GM12878 (cell line): Measurements from ENCODE around the gene FAM170B. TPM values are rescaled to one million over a fixed set of nuclear protein-coding genes. Genes with fewer than 3 reads are reported as not detected.

Source experiments
- ATAC-seq: fragments of 200-7000 bp; cut with Tn5 transposase; 3 replicates; pipeline ENCODE4 v1.9.1; 2020; ENCODE audit warnings: mild to moderate bottlenecking, moderate library complexity
- BruUV-seq: library from RNA; stranded (reverse); fragments of 400-500 nt; replicated peaks from 2 replicates; lab custom pipeline; 2021; lab: Mats Ljungman, UMichigan
- CTCF ChIA-PET: fragments of 300-600 bp; sonication (Branson Sonifier 250); formaldehyde crosslinking; extraction: SDS; loops from one replicate; lab custom pipeline; 2021; ENCODE audit warnings: inconsistent platforms; lab: Yijun Ruan, JAX
- POLR2A ChIA-PET: fragments of 350-600 bp; formaldehyde crosslinking; extraction: SDS; loops from one replicate; lab custom pipeline; 2021; ENCODE audit warnings: inconsistent platforms; lab: Charles Lee
- RAD21 ChIA-PET: fragments of 300-600 bp; sonication (Branson Sonifier 250); formaldehyde crosslinking; loops from one replicate; lab custom pipeline; 2023; ENCODE audit warnings: antibody characterized with exemption; ENCODE audit not compliant: unreplicated experiment; lab: Charles Lee
- SMC1A ChIA-PET: fragments of 300-600 bp; sonication (Branson Sonifier 250); formaldehyde crosslinking; loops from one replicate; lab custom pipeline; 2023; ENCODE audit not compliant: unreplicated experiment, uncharacterized antibody; lab: Charles Lee
- DNase-seq: peaks from one replicate; pipeline ENCODE4 v3.0.0-alpha.2; 2011; ENCODE audit warnings: low read depth, low spot score
- FAIRE-seq: peaks from 3 replicates; lab custom pipeline; 2011; peaks lifted over from hg19 to GRCh38; lab: Jason Lieb, UNC
- H2AFZ ChIP-seq: 2 replicates; pipeline ENCODE4 v1.6.0; 2011; ENCODE audit warnings: low read depth, low read length, control low read depth; ENCODE audit not compliant: control insufficient read depth
- H3K27ac ChIP-seq: 2 replicates; pipeline ENCODE4 v1.5.1; 2011; ENCODE audit warnings: control low read depth; ENCODE audit not compliant: control insufficient read depth, insufficient read depth
- H3K27me3 ChIP-seq, 2 experiments: replicated peaks in 1 of 2; 2 replicates each; pipeline versions ENCODE4 v1.6.0 to v1.6.1; 2011; ENCODE audit warnings: low read length in 1 of 2; ENCODE audit not compliant: control insufficient read depth in 2 of 2, insufficient read depth in 2 of 2
- H3K36me3 ChIP-seq, 2 experiments: 2 replicates each; pipeline ENCODE4 v1.5.1; 2011; ENCODE audit warnings: low read length in 1 of 2; ENCODE audit not compliant: control insufficient read depth in 2 of 2, insufficient read depth in 2 of 2
- H3K4me1 ChIP-seq: 2 replicates; pipeline ENCODE4 v1.6.1; 2011; ENCODE audit warnings: mild to moderate bottlenecking, low read length, moderate library complexity, mixed read lengths; ENCODE audit not compliant: control insufficient read depth, insufficient read depth
- H3K4me2 ChIP-seq: 2 replicates; pipeline ENCODE4 v1.6.0; 2011; ENCODE audit warnings: control low read depth; ENCODE audit not compliant: control insufficient read depth, insufficient read depth
- H3K4me3 ChIP-seq: fragments of 200-600 bp; sonication (generic); 2 replicates; pipeline ENCODE4 v1.5.1; 2016
- H3K79me2 ChIP-seq: 2 replicates; pipeline ENCODE4 v1.6.0; 2011; ENCODE audit warnings: low read length; ENCODE audit not compliant: control insufficient read depth, insufficient read depth
- H3K9ac ChIP-seq: 2 replicates; pipeline ENCODE4 v1.8.0; 2011; ENCODE audit warnings: low read length, control low read depth, mixed read lengths; ENCODE audit not compliant: control insufficient read depth, insufficient read depth
- H3K9me3 ChIP-seq: replicated peaks from 3 replicates; pipeline ENCODE4 v1.5.1; 2011; ENCODE audit warnings: mild to moderate bottlenecking, low read length; ENCODE audit not compliant: control insufficient read depth, insufficient read depth
- H4K20me1 ChIP-seq: 2 replicates; pipeline ENCODE4 v1.6.0; 2011; ENCODE audit not compliant: control insufficient read depth, insufficient read depth
- CREB1 ChIP-seq: IDR thresholded peaks from 2 replicates; pipeline ENCODE4 v1.6.1; 2012; ENCODE audit warnings: low read depth, mild to moderate bottlenecking, inconsistent platforms
- E4F1 ChIP-seq: fragments of 450-650 bp; IDR thresholded peaks from 2 replicates; pipeline ENCODE4 v1.6.1; 2018; ENCODE audit warnings: borderline replicate concordance, mild to moderate bottlenecking; ENCODE audit not compliant: partially characterized antibody
- IKZF1 ChIP-seq: fragments of 450-650 bp; conservative IDR thresholded peaks from 2 replicates; pipeline ENCODE4 v1.6.1; 2017; ENCODE audit warnings: antibody characterized with exemption, mild to moderate bottlenecking
- IKZF2 ChIP-seq, 2 experiments: fragments of 450-650 bp; IDR thresholded peaks; 2 replicates each; pipeline ENCODE4 v1.6.1; 2017; ENCODE audit warnings: mild to moderate bottlenecking in 2 of 2, moderate library complexity in 2 of 2
- MTA2 ChIP-seq: fragments of 450-650 bp; IDR thresholded peaks from 2 replicates; pipeline ENCODE4 v1.6.1; 2016; ENCODE audit warnings: low read depth, mild to moderate bottlenecking, moderate library complexity
- SIX5 ChIP-seq: IDR thresholded peaks from 2 replicates; pipeline ENCODE4 v1.6.1; 2011; ENCODE audit warnings: mild to moderate bottlenecking, low read depth, low read length, moderate library complexity; ENCODE audit not compliant: severe bottlenecking
- WGBS: methylation state at CpG from one replicate; pipeline ENCODE4 v1.1.6; 2016; ENCODE audit warnings: low lambda C conversion rate; ENCODE audit not compliant: insufficient replicate concordance, insufficient coverage; ENCODE audit errors: missing lambda C conversion rate; 5-methylcytosine and 5-hydroxymethylcytosine counted together
- in situ Hi-C: fragments of 300-500 bp; cut with MboI; formaldehyde crosslinking; loops from 9 replicates; pipeline ENCODE4 v1.14.3; 2018; ENCODE audit warnings: mixed read lengths
- intact Hi-C: fragments of 100-400 bp; cut with micrococcal nuclease; formaldehyde crosslinking; loops from one replicate; pipeline ENCODE4 v1.14.2; 2022; ENCODE audit not compliant: unreplicated experiment
- polyA plus RNA-seq, 11 experiments: library from polyadenylated mRNA; depleted of rRNA in 4 of 11; unstranded in 6 of 11; stranded (reverse) in 5 of 11; fragments of >200 nt; fragmentation: Nextera tagmentation in 4 of 11; fragmentation: Illumina TruSeq in 1 of 11; extraction: Ambion mirVana in 4 of 11; extraction: Trizol in 1 of 11; gene quantifications; 1 replicate in 1 of 11; 2 replicates in 10 of 11; pipeline versions ENCODE4 v1.2.1 to v1.2.3, GENCODE V29; 2011 to 2016; ENCODE audit warnings: inconsistent platforms in 2 of 11, missing spikeins in 2 of 11, low read depth in 1 of 11
- total RNA-seq, 4 experiments: library from RNA; depleted of rRNA in 3 of 4; stranded (reverse); fragments of >200 nt in 3 of 4; fragmentation: Illumina TruSeq in 1 of 4; extraction: Trizol in 1 of 4; gene quantifications; 2 replicates each; pipeline versions ENCODE4 v1.2.1 to v1.2.3, GENCODE V29; 2013 to 2021
- TF ChIP-seq, protein P1 (sequence below): fragments of 450-650 bp; IDR thresholded peaks from 2 replicates; pipeline ENCODE4 v1.6.1; 2016; ENCODE audit warnings: mild to moderate bottlenecking

FAM170B gene
- total and polyA plus RNA-seq, 10 of the 15 experiments (the other 5 are each of a cell fraction or from before 2014, with no cell fraction given) = not detected

- Histone ChIP-seq H4K20me1 (no peaks in the 10 kb centered on the region), H3K9me3 (no peaks in the 10 kb centered on the region), H3K36me3 (no peaks in the 10 kb centered on the region), H3K4me3 (no peak overlapping the region), H3K27ac (no peak overlapping the region), H2AFZ (no peak overlapping the region), H3K9ac (no peak overlapping the region), H3K79me2 (no peaks in the 10 kb centered on the region), H3K4me1 (no peaks in the 10 kb centered on the region), H3K4me2 (no peak overlapping the region), H3K27me3 (no peaks in the 10 kb centered on the region)
- in situ Hi-C loops (no loop called here), intact Hi-C loops (no loop called here)
- ChIA-PET RAD21 (interaction anchor here (1.2 to 1.4 kb wide), 2 partner anchors 11 to 21 kb away, joined by 3 to 4 read pairs; no protein-coding TSS in a partner anchor), SMC1A (interaction anchor here (0.9 to 1.6 kb wide), 7 partner anchors 11 to 116 kb away, joined by 3 to 4 read pairs (median 3); no protein-coding TSS in a partner anchor), CTCF (interaction anchor here (1.0 to 1.2 kb wide), 2 partner anchors 11 to 21 kb away, joined by 3 read pairs; no protein-coding TSS in a partner anchor), POLR2A (no interaction called here)
- 57% methylated on average over 7 of the region's 7 CpGs for WGBS
- no peak for DNase-seq
- no peak for FAIRE-seq
- no peak for TF ChIP-seq E4F1
- TF ChIP-seq MTA2 = 0 out of 2 replicates have a peak, but pooled peaks have one; percentile 31
- TF ChIP-seq, protein P1, sequence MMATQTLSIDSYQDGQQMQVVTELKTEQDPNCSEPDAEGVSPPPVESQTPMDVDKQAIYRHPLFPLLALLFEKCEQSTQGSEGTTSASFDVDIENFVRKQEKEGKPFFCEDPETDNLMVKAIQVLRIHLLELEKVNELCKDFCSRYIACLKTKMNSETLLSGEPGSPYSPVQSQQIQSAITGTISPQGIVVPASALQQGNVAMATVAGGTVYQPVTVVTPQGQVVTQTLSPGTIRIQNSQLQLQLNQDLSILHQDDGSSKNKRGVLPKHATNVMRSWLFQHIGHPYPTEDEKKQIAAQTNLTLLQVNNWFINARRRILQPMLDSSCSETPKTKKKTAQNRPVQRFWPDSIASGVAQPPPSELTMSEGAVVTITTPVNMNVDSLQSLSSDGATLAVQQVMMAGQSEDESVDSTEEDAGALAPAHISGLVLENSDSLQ = no peak
- TF ChIP-seq CREB1 = no peak
- no peak for TF ChIP-seq SIX5
- TF ChIP-seq IKZF1 = peak; percentile 48; the same call in 1 of the 2 replicates
- TF ChIP-seq IKZF2 (IDR thresholded peaks at IDR 0.05) = peak in 1 of 2 experiments; percentile 41; a peak in 2 of 4 replicates
- BruUV-seq = no TSS peak
- ATAC-seq = peak; percentile 55
Observed at GRCh38 chr10:49123981-49124950, 9.6 kb downstream of the FAM170B start.
